ENCODE measurements around the gene BABAM2.

GRCh38 chr2:28101123-28101522 is 210.6 kb downstream of the BABAM2 start:
- no peak for TF ChIP-seq CTCF (IDR thresholded peaks at IDR 0.05 in 2 of 3, conservative IDR thresholded peaks at IDR 0.05 in 1 of 3; ENCODE audit: control insufficient read depth in 2 of 3, extremely low read depth in 1 of 3, insufficient read depth in 1 of 3, low read depth in 3 of 3, low read length in 3 of 3)
- TF ChIP-seq DPF2 (IDR thresholded peaks at IDR 0.05) = no peak
- no peak for TF ChIP-seq HCFC1 (IDR thresholded peaks at IDR 0.05; ENCODE audit: low read length)
- TF ChIP-seq EP300 (IDR thresholded peaks at IDR 0.05; ENCODE audit: borderline replicate concordance in 1 of 2, control insufficient read depth in 1 of 2, low read depth in 2 of 2, low read length in 2 of 2) = no peak
- no peak for TF ChIP-seq MXI1 (IDR thresholded peaks at IDR 0.05; ENCODE audit: low read depth, low read length)
